GM12892 (cell line): ENCODE results near the gene FAHD2A.
"Not testable (repeated sequence)": the region's sequence is repeated elsewhere in the genome, so short reads cannot be mapped to it uniquely, and the experiment has no call there.

Source experiments
- POLR2A ChIP-seq: IDR thresholded peaks from 2 replicates; pipeline ENCODE4 v1.6.1; 2011; ENCODE audit warnings: low read depth, low read length, control low read depth
- POLR2AphosphoS5 ChIP-seq: IDR thresholded peaks from 2 replicates; pipeline ENCODE4 v1.6.1; 2011; ENCODE audit warnings: low read depth, low read length, control low read depth

DNA sequence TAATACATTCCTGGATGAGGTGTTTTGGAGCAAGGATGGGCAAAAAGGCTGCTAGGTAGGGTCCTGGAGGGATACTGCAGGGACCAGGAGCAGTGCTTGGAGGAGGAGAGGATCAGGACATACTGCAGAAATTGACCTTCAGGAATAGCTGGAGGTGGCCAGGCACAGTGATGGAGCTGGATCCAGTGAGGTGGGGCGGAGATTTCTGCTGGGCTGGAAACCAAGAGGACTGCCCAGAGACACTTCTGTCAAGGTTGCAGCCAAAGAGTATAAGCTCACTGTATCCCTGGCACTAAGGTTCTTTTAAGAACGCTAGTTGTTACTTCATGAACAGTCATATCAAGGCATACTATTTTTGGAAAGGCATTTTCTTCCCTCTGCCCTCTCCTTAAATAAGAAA lies 42.8 kb downstream of the FAHD2A start:
- TF ChIP-seq POLR2AphosphoS5, POLR2A: not testable (repeated sequence)
